GM15510 (cell line): Measurements from ENCODE around the gene ANKRD45.

Source experiments
- POLR2A ChIP-seq: IDR thresholded peaks from 3 replicates; pipeline ENCODE4 v1.6.1; 2011; ENCODE audit warnings: borderline replicate concordance; ENCODE audit not compliant: insufficient read length; ENCODE audit errors: extremely low read depth

Gene ANKRD45

GRCh38 chr1:173648880-173649605 is 20.6 kb downstream of the ANKRD45 start:
- TF ChIP-seq POLR2A, result no peak

- TF ChIP-seq POLR2A, result no peak
Measured at GRCh38 chr1:173646656-173647055, 23.0 kb downstream of the ANKRD45 start.

DNA sequence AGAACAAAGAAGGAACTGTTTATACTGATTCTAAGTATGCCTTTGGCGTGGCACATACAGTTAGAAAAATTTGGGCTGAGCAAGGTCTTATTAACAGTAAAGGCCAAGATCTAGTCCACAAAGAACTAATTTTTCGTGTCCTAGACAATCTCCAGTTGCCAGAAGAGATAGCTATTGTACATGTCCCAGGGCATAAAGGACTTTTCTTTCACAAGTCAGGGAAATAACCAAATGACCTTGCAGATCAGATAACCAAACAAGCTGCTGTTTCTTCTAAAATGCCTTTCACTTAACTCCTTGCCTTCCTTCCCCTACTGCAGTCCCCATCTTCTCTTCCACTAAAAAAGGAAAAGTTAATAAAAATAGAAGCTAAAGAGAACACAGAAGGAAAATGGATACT is 30.5 kb downstream of the ANKRD45 start:
- no peak for TF ChIP-seq POLR2A

- no peak for TF ChIP-seq POLR2A
Measured at GRCh38 chr1:173638043-173639021, 31.3 kb downstream of the ANKRD45 start.

DNA sequence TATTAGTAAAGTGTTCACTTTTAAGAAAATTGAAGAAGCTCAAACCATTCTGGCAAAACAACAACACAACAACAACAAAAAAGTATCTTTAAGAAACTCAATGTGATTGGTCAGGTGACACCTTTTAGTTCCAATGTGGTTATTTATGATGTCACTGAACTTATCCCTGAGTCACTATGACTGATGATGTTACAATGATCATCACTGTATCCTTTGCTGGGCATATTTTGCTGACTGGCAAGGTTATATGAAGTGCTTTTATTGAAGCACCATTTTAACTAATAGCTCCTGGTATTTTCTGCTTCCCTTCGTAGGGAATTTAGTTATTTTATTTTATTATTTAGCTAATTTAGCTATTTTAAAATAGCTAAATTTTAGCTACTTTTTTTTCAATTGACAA is 34.5 kb downstream of the ANKRD45 start, which contains the start of gene TEX50:
Gene TEX50, plus strand, starts transcription at position 223 of the 400 bp plus-strand sequence. CDS start 184 bp downstream, outside the sequence.
- TF ChIP-seq POLR2A, result no peak

DNA sequence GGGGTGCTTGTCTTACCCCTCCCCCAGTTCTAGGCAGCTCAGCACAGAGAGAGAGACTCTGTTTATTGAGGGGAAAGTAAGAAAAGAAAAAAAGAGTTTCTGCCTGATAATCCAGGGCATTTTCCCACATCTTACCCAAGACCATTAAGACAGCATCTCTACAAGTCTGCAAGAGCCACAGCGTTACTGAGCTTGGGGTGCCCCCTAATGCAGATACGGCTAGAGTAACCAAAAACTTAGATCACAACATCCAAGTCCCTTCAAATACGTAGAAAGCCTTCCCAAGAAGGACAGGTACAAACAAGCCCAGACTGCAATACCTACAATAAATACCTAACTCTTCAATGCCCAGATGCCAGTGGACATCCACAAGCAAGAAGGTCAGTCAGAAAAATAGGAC is 40.8 kb downstream of the ANKRD45 start:
- no peak for TF ChIP-seq POLR2A

GRCh38 chr1:173627269-173627668 is 42.4 kb downstream of the ANKRD45 start:
- no peak for TF ChIP-seq POLR2A

DNA sequence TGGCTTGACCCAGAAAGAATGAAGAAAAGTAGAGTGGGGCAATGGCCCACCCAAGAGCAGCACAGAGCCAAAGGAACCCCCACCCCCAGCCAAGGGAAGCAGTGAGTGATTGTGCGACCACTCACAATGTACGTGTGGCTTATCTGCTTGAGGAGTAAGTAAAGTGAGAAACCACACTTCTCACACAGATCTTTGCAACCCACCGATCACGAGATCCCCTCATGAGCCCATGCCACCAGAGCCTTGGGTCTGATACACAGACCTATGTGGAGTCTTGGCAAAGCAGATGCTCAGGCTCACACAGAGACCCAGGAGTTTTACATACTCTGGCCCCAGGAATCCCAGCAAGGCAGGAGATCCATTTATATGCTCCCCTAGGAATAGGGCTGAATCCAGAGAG is 52.8 kb downstream of the ANKRD45 start:
- TF ChIP-seq POLR2A, result no peak

DNA sequence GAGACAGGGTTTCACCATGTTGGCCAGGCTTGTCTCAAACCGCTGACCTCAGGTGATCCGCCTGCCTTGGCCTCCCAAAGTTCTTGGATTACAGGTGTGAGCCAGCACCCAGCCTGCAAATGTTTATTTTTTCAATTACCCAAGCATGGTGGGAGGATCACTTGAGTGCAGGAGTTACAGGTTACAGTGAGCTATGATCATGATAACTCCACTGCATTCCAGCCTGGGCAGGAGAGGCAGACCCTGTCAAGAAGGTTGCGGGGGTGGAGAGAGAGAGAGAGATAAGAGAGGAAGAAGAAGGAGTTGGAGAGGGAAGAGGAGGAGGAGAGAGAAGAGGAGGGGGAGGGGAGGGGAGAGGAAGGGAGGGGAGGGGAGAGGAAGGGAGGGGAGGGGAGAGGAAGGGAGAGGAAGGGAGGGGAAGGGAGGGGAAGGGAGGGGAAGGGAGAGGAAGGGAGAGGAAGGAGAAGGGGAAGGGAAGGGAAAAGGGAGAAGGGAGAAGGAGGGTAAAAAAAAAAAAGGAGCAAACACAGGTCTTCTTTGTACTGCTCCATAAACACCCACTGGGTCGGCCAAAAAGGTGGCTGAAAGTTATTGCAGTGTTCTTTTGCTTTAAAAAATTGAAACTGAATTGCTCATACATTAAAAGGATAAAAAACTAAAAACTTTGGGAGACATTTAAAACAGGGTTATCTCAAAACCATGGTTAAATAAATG is 61.0 kb downstream of the ANKRD45 start:
- TF ChIP-seq POLR2A, result no peak

DNA sequence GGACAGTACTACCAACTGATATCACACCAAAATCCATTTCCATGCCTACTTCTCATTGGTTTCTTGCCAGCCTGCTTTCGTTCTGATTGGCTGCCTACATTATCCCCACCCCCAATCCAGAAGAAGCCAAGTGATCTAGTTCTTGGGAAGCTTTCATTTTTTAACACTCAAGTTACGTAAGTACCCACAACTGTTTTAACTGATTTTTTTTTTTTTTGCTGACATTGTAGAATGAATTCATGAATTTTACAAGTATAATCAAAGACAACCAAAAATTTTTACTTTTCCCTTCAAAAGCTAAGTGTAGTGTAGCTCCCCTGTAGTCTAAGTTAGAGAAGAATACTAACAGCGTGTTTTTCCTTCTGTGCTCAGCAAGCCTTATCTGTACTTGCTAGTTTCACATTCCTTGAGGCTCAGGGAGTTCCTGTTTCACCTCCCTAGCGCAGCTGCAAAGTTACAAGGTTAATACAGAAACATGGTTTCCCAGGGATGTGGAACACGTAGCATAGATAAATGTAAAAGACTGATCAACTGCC is 66.5 kb downstream of the ANKRD45 start, which contains the start of gene SLC9C2:
Gene SLC9C2, minus strand, starts transcription at position 17 of the 536 bp plus-strand sequence. CDS start 1,296 bp downstream, outside the sequence.
- TF ChIP-seq POLR2A, result no peak

- TF ChIP-seq POLR2A, result no peak
Measured at GRCh38 chr1:173601588-173601987, 68.1 kb downstream of the ANKRD45 start.

- no peak for TF ChIP-seq POLR2A
Measured at GRCh38 chr1:173596097-173596825, 73.4 kb downstream of the ANKRD45 start.

GRCh38 chr1:173590557-173590956 is 79.1 kb downstream of the ANKRD45 start:
- TF ChIP-seq POLR2A, result no peak
